ENCODE data around the gene RPL18.

GRCh38 chr19:48644839-48645619, 26.1 kb upstream of the RPL18 start:
- TF ChIP-seq, protein P1, sequence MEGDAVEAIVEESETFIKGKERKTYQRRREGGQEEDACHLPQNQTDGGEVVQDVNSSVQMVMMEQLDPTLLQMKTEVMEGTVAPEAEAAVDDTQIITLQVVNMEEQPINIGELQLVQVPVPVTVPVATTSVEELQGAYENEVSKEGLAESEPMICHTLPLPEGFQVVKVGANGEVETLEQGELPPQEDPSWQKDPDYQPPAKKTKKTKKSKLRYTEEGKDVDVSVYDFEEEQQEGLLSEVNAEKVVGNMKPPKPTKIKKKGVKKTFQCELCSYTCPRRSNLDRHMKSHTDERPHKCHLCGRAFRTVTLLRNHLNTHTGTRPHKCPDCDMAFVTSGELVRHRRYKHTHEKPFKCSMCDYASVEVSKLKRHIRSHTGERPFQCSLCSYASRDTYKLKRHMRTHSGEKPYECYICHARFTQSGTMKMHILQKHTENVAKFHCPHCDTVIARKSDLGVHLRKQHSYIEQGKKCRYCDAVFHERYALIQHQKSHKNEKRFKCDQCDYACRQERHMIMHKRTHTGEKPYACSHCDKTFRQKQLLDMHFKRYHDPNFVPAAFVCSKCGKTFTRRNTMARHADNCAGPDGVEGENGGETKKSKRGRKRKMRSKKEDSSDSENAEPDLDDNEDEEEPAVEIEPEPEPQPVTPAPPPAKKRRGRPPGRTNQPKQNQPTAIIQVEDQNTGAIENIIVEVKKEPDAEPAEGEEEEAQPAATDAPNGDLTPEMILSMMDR (IDR thresholded peaks at IDR 0.05), result no peak
- TF ChIP-seq POLR2A (IDR thresholded peaks at IDR 0.05), result no peak

All from lower leg skin (tissue), 3 donors.